HEK293T (cell line): Measurements from ENCODE around the gene EXOC6.

Experiments
- CTCF ChIA-PET: fragments of 350-600 bp; formaldehyde crosslinking; extraction: SDS; loops from one replicate; lab custom pipeline; 2021; ENCODE audit warnings: antibody characterized with exemption, inconsistent platforms; lab: Yijun Ruan, JAX
- POLR2A ChIA-PET: fragments of 350-600 bp; formaldehyde crosslinking; extraction: SDS; loops from one replicate; lab custom pipeline; 2020; ENCODE audit warnings: antibody characterized with exemption, inconsistent platforms; lab: Yijun Ruan, JAX
- DNase-seq: peaks from one replicate; pipeline ENCODE4 v3.0.0; 2012; ENCODE audit warnings: mixed read lengths; ENCODE audit errors: extremely low spot score
- ARNT ChIP-seq: fragments of 450-650 bp; IDR thresholded peaks from 2 replicates; pipeline ENCODE4 v1.6.1; 2017; ENCODE audit warnings: mild to moderate bottlenecking
- BHLHE40 ChIP-seq: fragments of 450-650 bp; IDR thresholded peaks from 2 replicates; pipeline ENCODE4 v1.6.1; 2016; ENCODE audit warnings: mild to moderate bottlenecking, moderate library complexity, borderline replicate concordance
- CTBP1 ChIP-seq: fragments of 450-650 bp; IDR thresholded peaks from 2 replicates; pipeline ENCODE4 v1.6.1; 2016; ENCODE audit warnings: borderline replicate concordance
- ELF4 ChIP-seq: fragments of 450-650 bp; IDR thresholded peaks from 2 replicates; pipeline ENCODE4 v1.6.1; 2017; ENCODE audit warnings: antibody characterized with exemption
- FOXA1 ChIP-seq: fragments of 450-650 bp; IDR thresholded peaks from 2 replicates; pipeline ENCODE4 v1.6.1; 2016; ENCODE audit warnings: mild to moderate bottlenecking
- FOXK2 ChIP-seq: fragments of 450-650 bp; IDR thresholded peaks from 2 replicates; pipeline ENCODE4 v1.6.1; 2016; ENCODE audit warnings: mild to moderate bottlenecking
- FOXM1 ChIP-seq: fragments of 450-650 bp; IDR thresholded peaks from 2 replicates; pipeline ENCODE4 v1.6.1; 2017; ENCODE audit warnings: mild to moderate bottlenecking, borderline replicate concordance
- HDGF ChIP-seq: fragments of 450-650 bp; IDR thresholded peaks from 2 replicates; pipeline ENCODE4 v1.6.1; 2017; ENCODE audit warnings: antibody characterized with exemption, borderline replicate concordance
- L3MBTL2 ChIP-seq: fragments of 450-650 bp; conservative IDR thresholded peaks from 2 replicates; pipeline ENCODE4 v1.6.1; 2016; ENCODE audit warnings: mild to moderate bottlenecking
- LEF1 ChIP-seq: fragments of 450-650 bp; IDR thresholded peaks from 2 replicates; pipeline ENCODE4 v1.6.1; 2017; ENCODE audit warnings: mild to moderate bottlenecking, borderline replicate concordance
- NFRKB ChIP-seq: fragments of 450-650 bp; IDR thresholded peaks from 2 replicates; pipeline ENCODE4 v1.6.1; 2016; ENCODE audit warnings: mild to moderate bottlenecking, moderate library complexity
- PKNOX1 ChIP-seq: fragments of 450-650 bp; IDR thresholded peaks from 2 replicates; pipeline ENCODE4 v1.6.1; 2016
- SP1 ChIP-seq: fragments of 450-650 bp; IDR thresholded peaks from 2 replicates; pipeline ENCODE4 v1.6.1; 2017
- SUZ12 ChIP-seq: fragments of 450-650 bp; IDR thresholded peaks from 2 replicates; pipeline ENCODE4 v1.6.1; 2016; ENCODE audit warnings: mild to moderate bottlenecking
- TARDBP ChIP-seq: fragments of 450-650 bp; IDR thresholded peaks from 2 replicates; pipeline ENCODE4 v1.6.1; 2016
- ZNF384 ChIP-seq: fragments of 450-650 bp; IDR thresholded peaks from 2 replicates; pipeline ENCODE4 v1.6.1; 2016

EXOC6 gene

GRCh38 chr10:92851003-92851402, 2.7 kb downstream of the EXOC6 start:
- no peak for DNase-seq
- ChIA-PET POLR2A (no interaction called here), CTCF (interaction anchor here (0.7 kb wide), 1 partner anchor 260 kb away, joined by 3 read pairs; no protein-coding TSS in a partner anchor)
- no peak for TF ChIP-seq HDGF
- TF ChIP-seq FOXA1 = no peak
- TF ChIP-seq FOXK2 = no peak

GRCh38 chr10:92855560-92855959, 7.2 kb downstream of the EXOC6 start:
- ChIA-PET CTCF (no interaction called here), POLR2A (no interaction called here)
- DNase-seq = no peak
- no peak for TF ChIP-seq ARNT
- TF ChIP-seq ZNF384 = no peak
- TF ChIP-seq SUZ12 = no peak
- TF ChIP-seq SP1 = no peak
- no peak for TF ChIP-seq CTBP1

DNA sequence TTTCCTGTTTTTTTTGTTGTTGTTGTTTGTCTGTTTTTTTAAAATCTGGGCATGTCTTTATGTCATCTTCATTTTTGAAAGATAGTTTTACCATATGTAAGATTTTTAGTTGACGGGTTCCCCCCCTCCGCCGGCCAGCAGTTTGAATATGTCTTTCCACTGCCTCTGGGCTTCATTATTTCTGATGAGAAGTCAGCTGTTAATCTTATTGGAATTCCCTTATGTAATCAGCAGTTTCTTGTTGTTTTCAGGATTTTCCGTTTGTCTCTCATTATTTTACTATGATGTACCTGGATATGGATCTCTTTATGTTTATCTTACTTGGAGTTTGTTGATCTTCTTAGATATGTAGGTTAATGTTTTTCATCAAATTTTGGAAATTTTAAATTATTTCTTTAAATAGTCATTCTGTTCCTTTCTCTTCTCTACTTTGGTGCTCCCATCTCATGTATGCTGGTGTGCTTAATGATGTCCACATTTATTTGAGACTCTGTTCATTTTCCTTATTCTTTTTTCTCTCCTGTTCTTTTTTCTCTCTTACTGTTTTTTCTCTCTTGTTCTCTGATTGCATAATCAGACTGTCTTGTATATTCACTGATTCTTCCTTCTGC, 9.7 kb downstream of the EXOC6 start:
- DNase-seq = no peak
- POLR2A ChIA-PET = no interaction called here
- CTCF ChIA-PET = no interaction called here
- TF ChIP-seq FOXK2 (no peak), FOXA1 (no peak), HDGF (no peak), FOXM1 (no peak; the same call in 1 of the 2 replicates), CTBP1 (no peak), TARDBP (no peak), SUZ12 (no peak), LEF1 (no peak)

- POLR2A ChIA-PET = no interaction called here
- no peak for TF ChIP-seq ARNT
- no peak for TF ChIP-seq PKNOX1
- TF ChIP-seq HDGF = no peak
- no peak for TF ChIP-seq SP1
- TF ChIP-seq LEF1 = no peak
- TF ChIP-seq NFRKB = no peak
- TF ChIP-seq FOXM1 = no peak
- no peak for TF ChIP-seq ZNF384
- TF ChIP-seq FOXK2 = no peak
- no peak for TF ChIP-seq ELF4
- no peak for TF ChIP-seq SUZ12
- TF ChIP-seq BHLHE40 = no peak
- TF ChIP-seq FOXA1 = no peak
- TF ChIP-seq CTBP1 = no peak
- no peak for DNase-seq
- CTCF ChIA-PET = interaction anchor here (0.7 kb wide), 1 partner anchor 24 kb away, joined by 3 read pairs; no protein-coding TSS in a partner anchor
Observed at GRCh38 chr10:92867235-92867634, 18.9 kb downstream of the EXOC6 start.

DNA sequence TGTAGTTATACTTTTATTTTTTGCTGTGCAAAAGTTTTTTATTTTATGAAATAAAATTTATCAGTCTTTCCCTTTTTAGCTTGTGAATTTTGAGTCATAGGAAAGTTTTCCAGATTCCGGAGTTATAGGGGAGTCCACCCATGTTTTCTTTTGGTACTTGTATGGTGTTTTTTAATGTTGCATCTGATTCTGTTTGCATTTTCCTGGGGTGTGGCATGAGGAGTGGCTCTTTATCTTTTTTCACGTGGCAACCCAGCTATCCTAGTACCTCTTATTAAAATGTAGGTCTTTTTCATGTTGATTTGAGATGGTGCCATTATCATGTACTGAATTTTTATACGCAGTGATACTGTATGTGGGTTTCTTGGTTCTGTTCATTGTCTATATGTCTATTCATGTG, 19.7 kb downstream of the EXOC6 start:
- POLR2A ChIA-PET = interaction anchor here (1.4 kb wide), 1 partner anchor 20 kb away, joined by 6 read pairs; the partner anchor contains the start of gene EXOC6
- TF ChIP-seq HDGF (no peak), FOXA1 (no peak), LEF1 (no peak), NFRKB (no peak), ARNT (no peak), TARDBP (no peak), SP1 (no peak), SUZ12 (no peak), ZNF384 (no peak), ELF4 (no peak), CTBP1 (no peak), FOXM1 (no peak), L3MBTL2 (no peak)
- no peak for DNase-seq
- CTCF ChIA-PET = no interaction called here

GRCh38 chr10:92868557-92868956, 20.2 kb downstream of the EXOC6 start:
- no peak for DNase-seq
- CTCF ChIA-PET = no interaction called here
- TF ChIP-seq CTBP1 = no peak
- no peak for TF ChIP-seq ELF4
- POLR2A ChIA-PET = interaction anchor here (1.4 kb wide), 1 partner anchor 21 kb away, joined by 6 read pairs; the partner anchor contains the start of gene EXOC6

DNA sequence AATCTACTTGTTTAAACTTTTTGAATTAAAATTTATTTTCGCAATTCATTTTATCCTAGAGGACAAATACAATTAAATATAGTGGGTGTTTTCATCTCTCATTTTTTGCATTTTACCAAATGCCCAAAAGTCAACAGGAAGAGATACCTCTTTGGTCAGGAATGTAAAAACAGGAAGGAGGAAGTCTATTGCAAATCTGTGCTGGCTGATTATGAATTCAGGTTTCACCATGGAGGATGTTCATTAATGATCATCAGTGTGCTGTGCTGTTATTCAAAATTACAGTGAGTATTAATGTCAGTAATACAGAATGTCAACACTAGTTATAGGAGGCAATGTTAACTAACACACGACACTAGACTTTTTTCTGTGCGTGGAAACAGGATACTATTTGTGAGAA, 24.7 kb downstream of the EXOC6 start:
- POLR2A ChIA-PET = no interaction called here
- DNase-seq = no peak
- CTCF ChIA-PET = no interaction called here
- TF ChIP-seq LEF1 (no peak), CTBP1 (no peak), SP1 (no peak), FOXK2 (no peak), TARDBP (no peak), SUZ12 (no peak), HDGF (no peak), PKNOX1 (no peak), ZNF384 (no peak), BHLHE40 (no peak), NFRKB (no peak), FOXM1 (no peak), L3MBTL2 (no peak)
